Measurements from ENCODE around the gene BCL2L12.
A peak's percentile ranks its signal among the peaks of the same experiment; 100 is the strongest.

The BCL2L12 gene

GRCh38 chr19:49642492-49643035 lies 23.2 kb upstream of the BCL2L12 start:
- no peak for DNase-seq (ENCODE audit: low spot score)

DNA sequence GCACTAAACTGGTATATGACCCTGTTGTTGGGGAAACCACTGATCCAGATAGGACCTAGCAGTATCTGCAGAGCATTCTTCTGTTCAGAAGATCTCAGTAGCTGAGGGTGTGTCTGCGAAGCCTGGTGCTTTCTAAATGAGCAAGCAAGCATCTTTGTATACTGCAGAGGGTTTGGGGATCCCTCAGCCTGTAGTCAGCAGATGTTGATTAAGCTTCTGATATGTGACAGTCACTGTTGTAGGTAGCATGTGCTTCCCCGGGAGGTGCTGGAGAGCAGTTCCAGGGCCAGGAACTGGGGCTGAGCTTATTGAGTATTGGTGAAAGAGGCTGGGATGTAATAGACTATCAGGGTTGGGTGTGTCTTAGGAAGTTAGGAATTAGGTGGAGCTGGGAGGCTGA lies 22.3 kb upstream of the BCL2L12 start:
- DNase-seq (ENCODE audit: low spot score), result peak; percentile 82

- no peak for DNase-seq (ENCODE audit: low spot score)
Measured at GRCh38 chr19:49645592-49645991, 20.1 kb upstream of the BCL2L12 start.

DNA sequence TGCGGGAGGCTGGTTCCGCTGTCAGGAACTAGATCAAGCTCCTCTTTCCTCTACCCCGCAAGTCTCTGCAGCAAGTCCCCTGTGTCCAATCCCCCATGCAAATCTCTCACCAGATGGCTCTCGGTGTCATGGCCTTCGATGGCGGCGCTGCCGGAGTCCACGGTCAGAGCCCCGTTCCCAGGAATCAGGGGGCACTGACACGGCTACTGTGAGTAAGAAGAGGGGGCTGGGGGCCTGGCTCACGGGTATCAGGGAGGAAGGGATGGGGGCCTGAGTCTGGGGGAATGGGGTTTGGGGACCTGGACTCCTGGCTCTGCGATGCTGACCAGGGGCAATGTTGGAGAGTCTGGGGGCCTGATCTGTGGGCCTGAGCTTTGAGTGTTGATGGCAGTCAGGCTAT lies 19.7 kb upstream of the BCL2L12 start:
- DNase-seq (ENCODE audit: low spot score), result no peak

DNA sequence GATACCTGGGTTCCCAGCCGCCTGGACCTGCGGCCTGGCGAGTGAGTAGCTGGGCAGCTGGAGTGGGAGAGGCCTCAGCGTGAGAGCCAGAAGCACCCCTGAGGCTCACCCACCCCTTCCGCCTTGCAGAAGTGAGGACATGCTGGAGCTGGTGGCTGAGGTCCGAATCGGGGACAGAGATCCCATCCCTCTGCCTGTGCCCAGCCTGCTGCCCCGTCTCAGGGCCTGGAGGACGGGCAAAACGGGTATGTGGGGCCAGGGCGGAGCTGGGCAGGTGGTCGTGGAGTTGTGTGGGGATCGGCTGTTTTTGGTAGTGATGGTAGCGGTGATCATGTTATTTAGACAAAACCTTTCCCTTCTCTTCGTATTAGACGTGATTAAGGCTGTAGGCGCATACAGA lies 19.1 kb upstream of the BCL2L12 start:
- DNase-seq (ENCODE audit: low spot score), result no peak

GRCh38 chr19:49651029-49651819 lies 14.5 kb upstream of the BCL2L12 start:
- DNase-seq (ENCODE audit: low spot score), result no peak

GRCh38 chr19:49651820-49652550 lies 13.7 kb upstream of the BCL2L12 start:
- DNase-seq (ENCODE audit: low spot score), result no peak

DNA sequence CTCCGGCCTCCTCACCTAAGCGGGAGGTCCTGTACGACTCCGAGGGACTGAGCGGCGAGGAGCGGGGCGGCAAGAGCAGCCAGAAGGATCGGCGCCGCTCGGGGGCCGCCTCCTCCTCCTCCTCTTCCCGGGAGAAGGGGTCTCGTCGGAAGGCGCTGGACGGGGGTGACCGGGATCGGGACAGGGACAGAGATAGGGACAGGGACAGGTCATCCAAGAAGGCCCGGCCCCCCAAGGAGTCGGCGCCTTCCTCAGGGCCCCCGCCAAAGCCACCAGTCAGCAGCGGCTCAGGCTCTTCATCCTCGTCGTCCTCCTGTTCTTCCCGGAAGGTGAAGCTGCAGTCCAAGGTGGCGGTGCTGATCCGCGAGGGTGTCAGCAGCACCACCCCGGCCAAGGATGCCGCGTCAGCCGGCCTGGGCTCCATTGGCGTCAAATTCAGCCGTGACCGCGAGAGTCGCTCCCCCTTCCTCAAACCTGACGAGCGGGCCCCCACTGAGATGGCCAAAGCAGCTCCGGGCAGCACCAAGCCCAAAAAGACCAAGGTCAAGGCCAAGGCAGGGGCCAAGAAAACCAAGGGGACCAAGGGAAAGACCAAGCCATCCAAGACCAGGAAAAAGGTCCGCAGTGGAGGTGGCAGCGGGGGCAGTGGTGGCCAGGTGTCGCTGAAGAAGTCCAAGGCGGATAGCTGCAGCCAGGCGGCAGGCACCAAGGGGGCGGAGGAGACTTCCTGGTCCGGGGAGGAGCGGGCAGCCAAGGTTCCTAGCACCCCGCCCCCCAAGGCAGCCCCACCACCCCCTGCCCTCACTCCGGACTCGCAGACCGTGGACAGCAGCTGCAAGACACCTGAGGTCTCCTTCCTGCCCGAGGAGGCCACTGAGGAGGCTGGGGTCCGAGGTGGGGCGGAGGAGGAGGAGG lies 12.9 kb upstream of the BCL2L12 start:
- no peak for DNase-seq (ENCODE audit: low spot score)

DNA sequence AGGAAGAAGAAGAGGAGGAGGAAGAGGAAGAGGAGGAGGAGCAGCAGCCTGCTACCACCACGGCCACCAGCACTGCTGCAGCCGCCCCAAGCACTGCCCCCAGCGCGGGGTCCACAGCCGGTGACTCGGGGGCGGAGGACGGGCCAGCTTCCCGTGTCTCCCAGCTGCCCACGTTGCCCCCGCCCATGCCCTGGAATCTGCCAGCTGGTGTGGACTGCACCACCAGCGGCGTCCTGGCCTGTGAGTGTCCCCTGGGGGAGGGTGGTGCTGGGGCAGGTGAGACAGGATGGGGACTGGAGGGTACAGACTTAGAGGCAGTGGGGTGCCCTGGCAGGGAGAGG lies 12.3 kb upstream of the BCL2L12 start:
- no peak for DNase-seq (ENCODE audit: low spot score)

GRCh38 chr19:49654581-49654980 lies 11.2 kb upstream of the BCL2L12 start:
- DNase-seq (ENCODE audit: low spot score), result no peak

DNA sequence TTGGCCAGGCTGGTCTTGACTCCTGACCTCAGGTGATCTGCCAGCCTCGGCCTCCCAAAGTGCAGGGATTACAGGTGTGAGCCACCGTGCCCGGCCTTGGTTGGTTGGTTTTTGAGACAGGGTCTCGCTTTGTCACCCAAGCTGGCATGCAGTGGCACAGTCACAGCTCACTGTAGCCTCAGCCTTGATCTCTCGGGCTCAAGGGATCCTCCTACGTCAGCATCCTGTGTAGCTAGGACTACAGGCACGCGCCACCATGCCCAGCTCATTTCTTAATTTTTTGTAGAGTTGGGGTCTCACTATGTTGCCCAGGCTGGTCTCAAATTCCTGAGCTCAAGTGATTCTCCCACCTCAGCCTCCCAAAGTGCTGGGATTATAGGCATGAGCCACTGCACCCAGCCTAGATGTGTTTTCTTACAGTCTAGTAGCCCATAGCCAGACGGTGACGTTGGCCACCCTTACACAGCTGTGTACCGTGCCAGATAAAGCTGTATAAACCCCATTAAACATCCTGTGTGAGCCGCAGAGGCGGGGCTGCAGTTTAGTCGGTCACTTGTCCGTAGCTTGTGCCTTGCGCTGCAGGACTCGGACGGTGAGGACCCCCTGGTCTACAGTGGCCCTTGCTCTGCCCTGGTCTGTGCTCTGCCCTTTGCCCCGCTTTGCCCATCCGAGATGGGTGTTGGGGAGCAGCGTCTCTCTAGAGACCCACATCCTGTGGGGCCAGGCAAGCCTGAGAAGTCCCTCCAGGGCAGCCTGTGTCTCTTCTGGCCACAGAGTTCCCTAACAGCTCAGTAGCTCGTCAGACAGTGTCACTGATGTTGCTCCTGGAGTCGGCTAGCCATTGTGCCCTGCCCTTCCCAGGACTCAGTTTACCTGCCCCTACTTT lies 9.9 kb upstream of the BCL2L12 start:
- DNase-seq (ENCODE audit: low spot score), result no peak

GRCh38 chr19:49656456-49657109 lies 9.2 kb upstream of the BCL2L12 start:
- no peak for DNase-seq (ENCODE audit: low spot score)

GRCh38 chr19:49657493-49658138 lies 8.1 kb upstream of the BCL2L12 start:
- DNase-seq (ENCODE audit: low spot score), result no peak

DNA sequence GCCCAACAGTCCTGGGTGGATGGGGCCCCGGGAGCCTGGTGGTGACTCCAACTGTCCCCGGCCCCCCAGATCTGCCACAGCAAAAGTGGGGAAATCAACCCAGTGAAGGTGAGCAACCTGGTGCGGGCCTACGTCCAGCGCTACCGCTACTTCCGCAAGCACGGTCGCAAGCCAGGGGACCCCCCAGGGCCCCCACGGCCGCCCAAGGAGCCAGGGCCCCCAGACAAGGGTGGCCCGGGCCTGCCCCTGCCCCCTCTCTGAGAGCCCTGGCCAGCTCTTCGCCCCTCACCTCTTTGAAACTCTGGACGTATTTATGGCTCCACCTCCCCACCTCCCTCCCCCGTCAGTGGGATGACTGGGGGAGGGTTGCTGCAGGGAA lies 7.6 kb upstream of the BCL2L12 start:
- DNase-seq (ENCODE audit: low spot score), result no peak

DNA sequence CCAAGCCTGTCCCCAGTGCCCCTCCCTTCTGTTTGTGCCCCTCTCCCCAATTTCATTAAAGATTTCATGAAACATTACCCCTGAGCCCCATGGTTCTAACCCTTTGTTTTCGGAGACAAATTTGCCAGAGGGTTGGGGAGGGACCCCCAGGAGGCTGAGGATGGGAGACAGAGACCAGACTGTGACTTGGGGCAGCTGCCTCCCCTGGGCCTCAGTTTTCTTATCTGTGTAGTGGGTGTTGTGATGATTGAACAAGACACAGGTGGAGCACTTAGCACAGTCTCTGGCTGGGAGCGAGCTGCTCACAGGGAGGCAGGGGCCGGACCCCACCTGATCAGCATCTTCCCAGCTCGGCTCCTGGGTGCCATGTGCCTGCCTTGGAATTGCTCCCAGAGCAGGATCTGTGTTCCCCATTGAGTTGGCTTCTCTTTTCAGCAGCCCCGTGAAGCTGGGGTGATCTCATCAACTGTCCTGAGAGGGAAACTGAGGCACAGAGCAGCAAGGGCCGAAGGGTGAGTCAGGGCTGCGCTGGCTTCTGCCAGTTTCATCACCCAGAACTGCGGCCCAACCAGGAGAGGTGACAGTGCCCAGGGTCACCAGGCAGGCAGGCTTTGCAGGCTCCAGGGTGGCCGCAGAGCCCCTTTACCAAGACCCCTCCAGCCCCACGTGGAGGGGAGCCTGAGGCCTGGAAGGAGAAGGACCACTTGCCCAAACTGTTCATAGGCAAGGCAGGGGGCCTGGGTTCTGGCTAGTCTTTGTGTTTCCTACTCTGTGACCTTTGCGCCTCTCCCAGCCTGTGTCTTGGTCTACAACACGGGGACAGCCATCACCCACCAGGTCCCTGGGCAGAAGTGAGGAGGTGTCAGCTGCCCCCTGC lies 6.9 kb upstream of the BCL2L12 start:
- DNase-seq (ENCODE audit: low spot score), result no peak

GRCh38 chr19:49660338-49660961 lies 5.3 kb upstream of the BCL2L12 start:
- DNase-seq (ENCODE audit: low spot score), result no peak

DNA sequence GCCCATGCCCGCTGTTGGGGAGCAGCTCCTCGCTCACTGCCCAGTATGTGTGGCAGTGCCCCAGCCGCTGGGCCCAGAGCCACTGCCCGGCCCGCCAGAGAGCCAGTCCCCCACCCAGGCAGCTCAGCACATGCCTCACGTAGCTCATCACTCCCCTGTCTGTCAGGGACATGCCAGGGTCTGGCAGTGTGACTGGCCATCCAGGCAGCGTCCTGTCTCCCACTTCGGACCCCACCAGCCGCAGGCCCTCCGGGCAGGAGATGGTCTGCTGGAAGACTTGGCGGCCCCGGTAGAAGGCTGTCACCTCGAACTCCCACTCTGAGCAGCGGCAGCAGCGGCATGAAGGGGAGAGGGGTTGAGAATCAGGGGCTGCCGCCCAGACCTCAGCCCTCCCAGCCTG lies 3.7 kb upstream of the BCL2L12 start:
- no peak for DNase-seq (ENCODE audit: low spot score)

GRCh38 chr19:49663224-49663623 lies 2.5 kb upstream of the BCL2L12 start:
- no peak for DNase-seq (ENCODE audit: low spot score)

Measured in activated CD4-positive, alpha-beta T cell treated with anti-CD3 and anti-CD28 coated beads, Interleukin-2, Interleukin-4, amounts not matched to agents 100 ng/mL and 50 ng/mL, durations not matched to agents 16 hours and 8 hours (primary cell).